Measurements from ENCODE around the gene SLC35F3.

SLC35F3 gene

GRCh38 chr1:234265321-234265720 is 360.8 kb downstream of the SLC35F3 start:
- DNase-seq = no peak

GRCh38 chr1:234265861-234266260 is 361.4 kb downstream of the SLC35F3 start:
- no peak for DNase-seq

- no peak for DNase-seq
These were observed 365.6 kb downstream of the SLC35F3 start for GRCh38 chr1:234270093-234270492.

- DNase-seq = no peak
These were observed 366.2 kb downstream of the SLC35F3 start for GRCh38 chr1:234270581-234271242.

- DNase-seq = no peak
These were observed 366.7 kb downstream of the SLC35F3 start for GRCh38 chr1:234271243-234271606.

GRCh38 chr1:234272656-234273312 is 368.3 kb downstream of the SLC35F3 start:
- DNase-seq = no peak

- DNase-seq = no peak
These were observed 369.5 kb downstream of the SLC35F3 start for GRCh38 chr1:234273981-234274380.

- no peak for DNase-seq
These were observed 371.8 kb downstream of the SLC35F3 start for GRCh38 chr1:234276151-234276788.

GRCh38 chr1:234277161-234277868 is 372.8 kb downstream of the SLC35F3 start:
- no peak for DNase-seq

- no peak for DNase-seq
These were observed 374.5 kb downstream of the SLC35F3 start for GRCh38 chr1:234279021-234279420.

- DNase-seq = no peak
These were observed 376.0 kb downstream of the SLC35F3 start for GRCh38 chr1:234280500-234280899.

GRCh38 chr1:234281826-234282489 is 377.5 kb downstream of the SLC35F3 start:
- no peak for DNase-seq

- no peak for DNase-seq
These were observed 381.7 kb downstream of the SLC35F3 start for GRCh38 chr1:234286206-234286605.

GRCh38 chr1:234288946-234289345 is 384.5 kb downstream of the SLC35F3 start:
- no peak for DNase-seq

- DNase-seq = no peak
These were observed 385.2 kb downstream of the SLC35F3 start for GRCh38 chr1:234289538-234290305.

GRCh38 chr1:234292011-234292410 is 387.5 kb downstream of the SLC35F3 start:
- DNase-seq = no peak

- DNase-seq = no peak
These were observed 388.1 kb downstream of the SLC35F3 start for GRCh38 chr1:234292548-234292947.

GRCh38 chr1:234294109-234294817 is 389.8 kb downstream of the SLC35F3 start:
- no peak for DNase-seq

GRCh38 chr1:234295068-234295467 is 390.6 kb downstream of the SLC35F3 start:
- DNase-seq = no peak

GRCh38 chr1:234295626-234296025 is 391.1 kb downstream of the SLC35F3 start:
- no peak for DNase-seq

- no peak for DNase-seq
These were observed 392.0 kb downstream of the SLC35F3 start for GRCh38 chr1:234296496-234296895.

GRCh38 chr1:234297668-234298067 is 393.2 kb downstream of the SLC35F3 start:
- no peak for DNase-seq

All from activated T-cell treated with anti-CD3 and anti-CD28 coated beads, Interleukin-2, amount 50 U/mL, for 1 hour (primary cell).